ENCODE results near the gene ABCB9.

DNA sequence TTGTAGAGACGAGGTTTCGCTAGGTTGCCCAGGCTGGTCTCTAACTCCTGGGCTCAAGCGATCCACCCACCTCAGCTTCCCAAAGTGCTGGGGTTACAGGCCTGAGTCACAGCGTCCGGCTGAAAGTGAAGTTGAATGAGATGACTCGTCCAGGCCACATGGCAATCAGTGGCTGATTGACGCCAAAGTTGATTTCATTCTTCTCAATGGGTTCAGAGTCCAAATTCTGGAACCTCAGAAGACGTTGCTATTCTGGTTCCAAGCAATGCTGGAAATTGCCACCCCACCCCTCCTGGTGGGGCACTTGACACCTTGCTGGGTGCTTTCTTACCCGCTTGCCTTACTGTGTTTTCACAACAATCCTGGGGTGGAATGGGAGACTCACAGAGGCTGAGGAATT, 14.9 kb downstream of the ABCB9 start:
- TF ChIP-seq, protein P1, sequence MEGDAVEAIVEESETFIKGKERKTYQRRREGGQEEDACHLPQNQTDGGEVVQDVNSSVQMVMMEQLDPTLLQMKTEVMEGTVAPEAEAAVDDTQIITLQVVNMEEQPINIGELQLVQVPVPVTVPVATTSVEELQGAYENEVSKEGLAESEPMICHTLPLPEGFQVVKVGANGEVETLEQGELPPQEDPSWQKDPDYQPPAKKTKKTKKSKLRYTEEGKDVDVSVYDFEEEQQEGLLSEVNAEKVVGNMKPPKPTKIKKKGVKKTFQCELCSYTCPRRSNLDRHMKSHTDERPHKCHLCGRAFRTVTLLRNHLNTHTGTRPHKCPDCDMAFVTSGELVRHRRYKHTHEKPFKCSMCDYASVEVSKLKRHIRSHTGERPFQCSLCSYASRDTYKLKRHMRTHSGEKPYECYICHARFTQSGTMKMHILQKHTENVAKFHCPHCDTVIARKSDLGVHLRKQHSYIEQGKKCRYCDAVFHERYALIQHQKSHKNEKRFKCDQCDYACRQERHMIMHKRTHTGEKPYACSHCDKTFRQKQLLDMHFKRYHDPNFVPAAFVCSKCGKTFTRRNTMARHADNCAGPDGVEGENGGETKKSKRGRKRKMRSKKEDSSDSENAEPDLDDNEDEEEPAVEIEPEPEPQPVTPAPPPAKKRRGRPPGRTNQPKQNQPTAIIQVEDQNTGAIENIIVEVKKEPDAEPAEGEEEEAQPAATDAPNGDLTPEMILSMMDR (IDR thresholded peaks at IDR 0.05): peak in 3 of 5 experiments; percentile 15 to 57 (median 37)
- TF ChIP-seq POLR2AphosphoS5 (IDR thresholded peaks at IDR 0.05): peak in 2 of 3 donors; percentile 32 to 50
